ENCODE results near the gene LGALS16.

- TF ChIP-seq CTCF (IDR thresholded peaks at IDR 0.05) = no peak
- TF ChIP-seq POLR2AphosphoS5 (IDR thresholded peaks at IDR 0.05) = no peak
Measured at GRCh38 chr19:39679791-39680168, 24.1 kb downstream of the LGALS16 start.

Data from upper lobe of left lung (tissue), 4 donors.